GM10847 (cell line): ENCODE measurements around the gene HSD3B1.

Source experiments
- POLR2A ChIP-seq: IDR thresholded peaks from 2 replicates; pipeline ENCODE4 v1.6.1; 2011; ENCODE audit not compliant: insufficient read length; ENCODE audit errors: extremely low read depth

HSD3B1 gene

DNA sequence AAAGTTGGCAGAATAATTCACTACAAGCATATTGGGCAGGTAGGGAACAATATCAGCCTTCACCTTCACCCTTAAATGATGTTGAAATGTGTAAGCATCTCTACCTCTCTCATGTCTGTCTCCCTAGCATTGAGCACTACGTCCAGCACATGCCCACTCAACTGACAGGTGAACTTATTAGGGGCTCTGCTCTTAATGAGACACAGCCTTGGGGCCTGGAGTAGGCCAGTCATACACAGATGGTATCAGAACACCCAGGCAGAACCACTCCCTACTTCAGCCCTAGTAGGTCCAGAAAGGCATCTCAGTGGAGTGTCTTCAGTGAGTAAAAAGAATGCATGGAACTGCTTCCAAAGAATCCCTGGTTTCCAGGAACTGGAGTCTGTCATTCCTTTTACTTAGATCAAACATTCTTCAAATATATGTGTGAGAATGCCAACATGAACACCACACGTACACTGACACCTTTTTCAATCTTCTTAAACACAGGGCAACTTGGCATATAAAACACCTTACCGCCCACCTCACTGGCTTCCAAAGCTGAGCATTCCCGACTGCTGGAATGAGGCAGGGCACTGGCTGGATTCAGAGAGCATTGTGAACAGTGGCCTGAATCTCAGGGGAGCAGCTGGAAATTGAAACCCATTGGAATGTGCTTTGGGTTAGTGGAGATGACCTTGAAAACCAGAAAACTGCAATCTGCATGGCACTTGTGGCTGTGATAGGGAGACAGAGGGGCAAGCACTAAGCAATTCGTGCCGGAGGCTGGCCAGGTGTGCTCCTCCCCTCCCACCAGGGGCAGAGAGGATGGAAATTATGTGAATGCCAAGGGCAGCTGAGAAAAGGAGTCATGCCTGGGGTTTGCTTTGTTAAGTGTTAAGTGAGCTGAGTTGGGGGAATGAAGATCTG lies 24.2 kb upstream of the HSD3B1 start:
- TF ChIP-seq POLR2A, result no peak

DNA sequence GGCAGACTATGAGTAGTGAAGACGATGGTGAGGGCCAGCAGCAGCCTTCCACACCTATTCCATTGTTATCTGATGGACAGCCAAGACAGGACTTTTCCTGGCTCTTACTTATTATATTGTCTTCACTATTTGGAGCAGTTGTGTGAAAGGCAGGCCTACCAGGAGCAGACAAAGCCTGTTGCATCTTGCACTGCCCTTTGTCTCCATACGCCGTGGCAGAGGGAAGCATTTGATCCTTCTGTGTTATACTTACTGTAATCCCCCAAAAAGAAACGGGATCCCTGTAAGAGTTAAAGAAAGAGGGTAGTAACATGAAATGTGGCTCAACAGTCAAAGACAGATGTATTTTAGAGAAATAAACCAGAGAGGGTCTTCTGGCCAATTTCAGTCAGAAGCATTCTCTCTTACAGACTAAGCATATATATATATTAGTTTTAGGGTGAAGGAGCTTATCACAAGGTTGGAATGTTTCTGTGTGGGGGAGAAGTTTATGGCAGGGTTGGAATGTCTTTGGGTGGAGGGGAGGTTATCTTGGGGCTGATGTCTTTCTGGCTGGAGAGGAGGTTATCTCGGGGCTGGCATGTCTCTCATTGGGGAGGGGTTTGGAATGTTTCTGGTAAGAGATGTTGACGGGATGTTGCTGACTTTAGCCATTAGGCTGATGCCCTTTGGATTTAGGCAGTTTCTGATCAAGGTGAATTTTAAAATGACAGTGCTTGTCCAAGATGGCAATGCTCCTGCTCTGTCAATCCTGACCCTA lies 23.4 kb upstream of the HSD3B1 start:
- no peak for TF ChIP-seq POLR2A

DNA sequence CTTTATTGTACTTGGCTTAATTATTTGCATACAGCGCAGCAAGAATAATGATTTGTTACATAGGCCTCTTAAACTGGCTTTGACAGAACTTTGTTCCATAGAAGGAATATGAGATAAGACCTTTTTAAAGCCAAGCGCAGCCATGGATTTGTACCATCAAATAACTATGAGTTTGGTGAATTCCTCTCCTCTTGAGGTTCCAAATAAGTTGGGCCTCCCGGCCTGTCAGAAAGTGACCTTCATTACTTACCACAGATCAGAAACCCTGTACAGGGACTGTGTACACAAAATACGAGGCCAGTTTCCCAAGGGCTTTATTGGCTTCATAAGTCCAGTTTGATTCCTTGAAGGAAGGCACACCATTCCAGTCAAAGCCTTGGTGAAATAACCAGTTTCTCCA lies 21.8 kb upstream of the HSD3B1 start:
- no peak for TF ChIP-seq POLR2A

DNA sequence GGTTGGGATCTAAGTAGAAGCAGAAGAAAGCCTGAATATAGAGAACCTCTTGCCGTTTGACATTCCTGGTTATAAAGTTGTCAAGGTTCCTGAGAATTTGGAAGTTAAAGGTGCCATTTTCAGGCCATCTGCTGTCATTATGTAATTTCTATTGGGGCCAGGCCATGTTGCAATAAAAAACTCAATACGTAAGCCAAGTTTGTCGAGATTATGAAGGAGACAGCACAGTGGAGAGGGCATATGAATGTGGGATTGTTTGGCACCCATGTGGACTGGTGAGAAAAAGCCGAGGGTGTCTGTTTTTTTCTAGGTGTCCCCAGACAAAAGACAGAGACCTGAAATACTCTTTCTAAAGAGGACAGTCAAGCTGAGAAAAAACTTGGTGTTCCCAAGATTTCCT lies 18.8 kb upstream of the HSD3B1 start:
- TF ChIP-seq POLR2A, result no peak

DNA sequence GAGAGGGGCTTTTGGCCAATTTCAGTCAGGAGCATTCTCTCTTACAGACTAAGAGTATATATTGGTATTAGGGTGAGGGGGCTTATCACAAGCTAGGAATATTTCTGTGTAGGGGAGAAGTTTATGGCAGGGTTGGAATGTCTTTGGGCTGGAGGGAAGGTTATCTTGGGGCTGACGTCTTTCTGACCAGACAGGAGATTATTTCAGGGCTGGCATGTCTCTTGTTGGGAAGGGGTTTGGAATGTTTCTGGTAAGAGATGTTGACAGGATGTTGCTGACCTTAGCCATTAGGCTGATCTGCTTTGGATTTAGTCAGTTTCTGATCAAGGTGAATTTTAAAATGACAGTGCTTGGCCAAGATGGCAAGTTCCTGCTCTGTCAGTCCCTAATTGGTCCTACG lies 17.8 kb upstream of the HSD3B1 start:
- no peak for TF ChIP-seq POLR2A

DNA sequence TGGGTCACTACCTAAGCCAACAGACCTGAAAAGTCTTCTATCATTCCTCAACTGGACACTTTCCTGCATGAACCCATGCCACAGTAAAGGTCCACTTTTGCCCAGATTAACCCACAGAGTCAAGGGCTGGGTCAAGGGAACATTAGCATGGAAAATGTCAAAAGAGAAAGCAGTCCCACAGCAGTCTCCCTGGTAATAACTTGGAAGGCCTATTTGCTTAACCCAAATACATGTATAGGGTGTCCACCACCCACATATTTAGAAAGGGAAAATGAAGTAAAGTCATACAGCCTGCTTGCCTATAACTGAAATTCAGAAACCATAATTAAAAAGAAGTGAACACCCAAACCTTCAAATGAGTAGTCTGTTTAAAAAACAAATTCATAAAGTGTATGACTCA lies 16.1 kb upstream of the HSD3B1 start:
- TF ChIP-seq POLR2A, result no peak

DNA sequence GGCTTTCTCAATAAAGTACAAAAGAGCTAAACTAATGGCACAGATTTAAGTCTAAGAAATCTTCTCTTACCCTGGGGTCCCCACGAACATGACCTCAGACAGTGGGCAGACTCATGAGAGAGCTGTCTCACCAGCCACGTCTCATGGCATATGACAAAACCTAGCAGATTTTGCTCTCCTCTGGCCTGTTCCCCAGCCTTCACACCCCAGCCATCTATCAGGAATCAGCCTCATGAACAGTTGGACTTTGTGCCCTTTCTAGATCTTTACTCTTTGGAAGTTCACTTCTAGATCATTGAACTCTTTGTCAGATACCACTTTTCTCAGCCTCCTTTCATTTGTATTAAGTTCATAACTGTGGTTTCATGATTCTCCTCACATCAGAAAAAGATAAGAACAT lies 14.2 kb upstream of the HSD3B1 start:
- no peak for TF ChIP-seq POLR2A

DNA sequence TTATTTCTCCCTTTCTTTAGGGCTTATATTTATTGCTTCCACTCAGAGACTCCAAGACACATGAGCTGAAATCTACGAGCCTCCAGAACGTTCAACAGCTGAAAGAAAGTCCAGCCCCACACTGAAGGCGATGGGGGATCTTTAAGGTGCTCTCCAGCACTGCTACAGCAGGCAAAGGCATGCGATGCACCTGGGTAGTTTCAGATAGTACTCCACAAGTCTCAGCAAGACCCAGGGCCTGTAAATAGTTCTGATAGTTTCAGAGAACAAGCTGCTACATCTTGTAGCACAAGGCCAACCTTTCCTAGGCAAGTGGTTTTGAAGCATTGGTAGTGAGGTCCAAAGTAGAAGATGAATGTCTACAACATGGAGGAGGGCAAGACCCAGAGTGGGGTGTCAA lies 2.2 kb upstream of the HSD3B1 start:
- no peak for TF ChIP-seq POLR2A

DNA sequence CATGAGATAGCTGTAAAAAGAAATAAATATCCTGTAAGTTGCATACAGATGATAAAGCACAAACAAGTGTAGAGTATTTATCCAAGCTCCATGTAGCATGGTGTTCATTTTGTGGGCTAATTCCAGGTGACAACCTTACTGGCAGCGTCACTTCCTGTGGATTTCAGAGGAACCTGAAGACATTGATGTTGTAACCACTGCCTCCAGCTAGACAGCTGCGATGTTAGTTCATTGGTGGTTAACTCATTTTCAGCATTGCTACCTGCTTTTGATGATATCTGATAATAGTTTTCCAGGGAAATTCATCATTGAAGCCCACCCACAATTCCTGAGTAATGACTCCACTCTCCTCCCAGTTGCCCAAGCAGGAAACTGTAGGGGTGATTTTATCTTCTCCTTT lies 3.0 kb downstream of the HSD3B1 start:
- no peak for TF ChIP-seq POLR2A

DNA sequence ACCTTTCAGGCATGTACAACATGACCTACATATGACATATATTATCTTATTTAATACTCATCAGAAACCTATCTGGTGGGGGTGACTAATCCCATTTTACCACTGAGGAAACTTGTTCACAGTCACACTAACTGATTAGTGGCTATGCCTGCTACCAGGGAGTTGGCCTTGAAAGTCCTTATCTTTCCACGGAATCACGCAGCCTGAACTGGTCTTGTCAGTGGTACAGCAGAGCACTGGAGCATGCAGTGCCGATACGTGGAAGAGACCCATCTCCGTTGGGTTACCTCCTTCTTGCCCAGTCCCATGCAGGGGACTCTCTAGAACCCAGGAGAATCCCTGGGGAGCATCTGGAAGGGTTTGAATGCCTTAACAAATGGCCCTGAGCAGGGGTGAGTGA lies 8.2 kb downstream of the HSD3B1 start:
- no peak for TF ChIP-seq POLR2A

DNA sequence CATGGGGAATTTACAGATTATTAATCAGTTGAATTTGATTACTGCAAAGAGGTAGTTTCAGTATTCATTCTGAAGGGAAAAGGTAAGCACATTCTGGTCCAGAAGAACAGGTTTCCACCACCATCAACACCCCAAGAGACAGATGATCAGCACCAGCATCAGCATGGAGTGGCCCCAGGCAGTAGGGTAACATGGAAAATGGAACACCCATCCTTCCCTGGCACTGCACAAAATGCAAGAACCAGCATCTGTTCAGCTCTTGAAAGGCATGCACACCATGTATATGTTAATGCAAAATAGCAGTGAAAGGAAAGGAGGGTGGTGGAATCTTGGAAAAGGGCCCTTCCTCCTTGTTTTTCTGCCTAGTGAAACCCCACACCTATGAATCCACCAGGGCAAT lies 9.2 kb downstream of the HSD3B1 start:
- TF ChIP-seq POLR2A, result no peak

DNA sequence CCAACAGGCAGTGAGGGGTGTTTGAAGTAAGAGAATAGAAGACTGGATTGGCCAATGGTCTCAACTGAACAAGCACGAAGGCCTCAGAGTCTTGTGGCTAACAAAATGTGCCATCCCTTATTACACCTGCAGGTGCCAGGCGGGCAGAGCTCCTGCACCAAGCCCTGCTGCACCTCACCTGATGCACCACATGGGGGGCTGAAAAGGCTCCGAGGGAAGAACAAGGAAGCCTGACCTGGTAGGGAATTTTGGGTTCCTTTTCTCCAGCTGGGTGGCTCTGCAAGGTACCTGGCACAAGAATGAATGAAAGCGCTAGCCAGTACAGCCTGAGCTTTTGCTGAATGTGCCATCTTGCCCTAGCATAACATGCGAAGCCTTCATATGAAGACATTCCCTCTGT lies 9.7 kb downstream of the HSD3B1 start:
- TF ChIP-seq POLR2A, result no peak

DNA sequence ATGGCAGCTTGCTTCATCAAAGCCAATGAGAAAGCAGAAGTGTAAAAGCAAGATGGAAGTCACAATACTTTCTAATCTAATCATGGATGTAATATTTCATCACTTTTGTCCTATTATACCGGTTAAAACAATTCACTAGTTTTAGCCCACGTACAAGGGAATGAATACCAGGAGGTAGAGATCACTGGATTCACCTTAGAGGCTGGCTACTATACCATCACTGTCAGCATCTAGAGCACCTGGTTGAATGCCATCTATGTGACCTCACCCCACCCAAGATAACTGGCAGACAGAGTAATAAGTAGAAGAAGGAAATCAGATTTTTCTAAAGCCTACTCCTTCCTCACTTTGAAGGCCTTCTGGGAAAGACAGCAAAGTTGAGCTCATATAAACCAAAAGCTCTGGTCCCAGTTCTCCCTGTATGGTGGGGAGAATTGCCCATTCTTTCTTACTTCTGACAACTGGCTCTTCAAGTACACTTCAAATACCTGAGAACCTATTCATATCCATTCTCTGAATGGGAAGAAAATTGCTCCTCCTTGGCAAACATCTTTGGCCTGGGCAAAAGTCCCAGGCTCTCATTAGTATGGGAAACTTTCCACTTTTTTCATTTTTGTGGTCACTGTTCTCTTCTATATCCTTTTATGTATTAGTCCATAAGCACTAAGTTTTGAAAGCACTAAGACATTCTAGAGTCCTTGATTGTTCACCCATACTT lies 24.8 kb downstream of the HSD3B1 start:
- no peak for TF ChIP-seq POLR2A

DNA sequence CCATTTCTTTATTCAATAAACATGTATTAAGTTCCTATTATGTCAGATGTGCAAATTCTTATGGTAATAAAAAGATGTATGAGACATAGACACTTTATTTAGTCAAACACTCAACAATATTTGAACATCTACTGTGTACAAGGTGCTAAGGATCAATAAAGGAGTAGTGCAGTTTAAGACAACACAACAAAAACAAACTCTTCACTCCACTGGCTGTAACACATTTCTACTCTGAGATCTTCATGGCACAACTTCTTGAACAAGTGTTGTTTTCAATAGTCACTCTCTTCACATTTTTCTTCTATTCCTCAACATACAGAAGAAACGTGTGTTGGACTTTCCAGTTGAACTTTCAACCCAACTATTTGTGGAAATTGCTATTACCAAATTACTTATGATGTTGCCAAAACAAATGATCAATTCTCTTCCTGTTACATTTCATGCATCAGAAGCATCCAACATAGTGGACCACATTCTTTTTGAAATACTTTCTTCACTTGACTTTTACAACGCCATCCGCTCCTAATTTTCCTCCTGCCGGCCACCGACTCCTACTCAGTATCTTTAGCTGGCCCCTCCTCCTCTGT lies 25.4 kb downstream of the HSD3B1 start:
- no peak for TF ChIP-seq POLR2A

DNA sequence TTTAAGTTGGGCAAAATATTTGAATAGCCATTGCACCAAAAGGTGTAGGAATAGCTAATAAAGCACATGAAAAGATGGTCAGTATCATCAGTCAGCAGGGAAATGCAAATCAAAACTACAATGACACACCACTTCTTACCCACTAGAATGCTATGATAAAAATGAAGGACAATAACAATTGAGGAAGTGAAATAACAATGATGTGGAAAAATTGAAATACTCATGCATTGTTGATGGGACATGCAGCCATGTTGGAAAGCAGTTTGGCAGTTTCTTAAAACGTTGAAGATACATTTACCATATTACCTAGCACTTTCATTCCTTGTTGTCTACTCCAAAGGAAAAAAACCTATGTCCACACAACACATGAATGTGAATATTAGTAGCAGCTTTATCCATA lies 28.4 kb downstream of the HSD3B1 start:
- no peak for TF ChIP-seq POLR2A
